Activated CD4-positive, alpha-beta T cell treated with anti-CD3 and anti-CD28 coated beads, Interleukin-2, Interleukin-4, amounts not matched to agents 100 ng/mL and 50 ng/mL, durations not matched to agents 16 hours and 8 hours (primary cell): ENCODE measurements around the gene NAV2.

Experiments used
- DNase-seq: peaks from one replicate; pipeline ENCODE4 v3.0.0-alpha.2; 2020; ENCODE audit warnings: low spot score

NAV2 gene

DNA sequence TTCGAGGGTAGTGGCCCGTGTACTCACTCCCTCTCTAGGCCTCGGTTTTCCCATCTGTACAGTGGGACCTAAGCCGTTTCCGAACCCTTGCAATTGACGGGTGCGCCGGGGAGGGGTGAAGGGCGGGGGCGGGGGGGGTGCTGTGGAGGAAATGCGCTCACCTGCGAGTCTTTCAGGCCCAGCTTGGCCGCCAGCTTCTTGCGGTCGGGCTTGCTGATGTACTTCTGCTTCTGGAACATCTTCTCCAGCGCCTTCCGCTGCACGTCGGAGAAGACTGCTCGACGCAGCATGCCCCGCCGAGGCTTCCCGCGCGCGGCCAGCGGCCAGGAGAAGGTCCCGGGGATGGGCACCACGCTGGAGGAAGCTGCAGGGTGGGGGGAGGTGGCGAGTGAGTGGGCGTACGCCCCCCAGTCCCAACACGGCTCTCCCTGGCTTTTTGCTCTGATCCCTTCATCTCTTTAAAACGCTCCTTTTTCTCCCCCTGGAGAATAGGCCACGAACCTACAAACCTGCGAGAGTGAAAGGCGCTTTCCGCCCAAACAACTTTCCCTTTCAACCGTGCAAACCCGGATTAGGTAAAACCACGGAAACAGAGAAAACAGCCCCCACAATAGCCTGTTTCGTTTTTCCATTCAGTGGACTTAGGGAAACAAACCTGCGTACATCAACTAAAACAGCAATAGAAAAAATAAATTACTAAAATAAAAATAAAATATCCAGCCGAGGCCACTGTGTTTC, 444.4 kb downstream of the NAV2 start:
- no peak for DNase-seq

DNA sequence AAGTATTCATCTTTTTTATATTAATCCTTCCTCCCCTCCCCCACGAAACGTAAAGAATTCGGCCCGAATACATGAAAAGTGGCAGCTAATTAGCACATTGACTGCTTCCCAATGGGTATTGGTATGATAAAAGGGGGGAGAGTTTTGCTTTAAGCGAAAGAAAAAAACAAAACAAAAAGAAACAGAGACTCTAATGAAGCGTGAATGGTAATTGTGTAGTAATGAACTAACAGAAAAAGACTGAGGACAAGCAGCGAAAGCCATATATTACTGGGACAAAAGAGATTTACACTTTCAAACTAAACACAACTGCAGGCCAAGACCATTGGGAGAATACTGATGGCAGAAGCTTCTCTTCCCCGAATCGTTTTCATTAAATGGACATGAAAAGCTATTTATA, 445.1 kb downstream of the NAV2 start:
- no peak for DNase-seq

DNA sequence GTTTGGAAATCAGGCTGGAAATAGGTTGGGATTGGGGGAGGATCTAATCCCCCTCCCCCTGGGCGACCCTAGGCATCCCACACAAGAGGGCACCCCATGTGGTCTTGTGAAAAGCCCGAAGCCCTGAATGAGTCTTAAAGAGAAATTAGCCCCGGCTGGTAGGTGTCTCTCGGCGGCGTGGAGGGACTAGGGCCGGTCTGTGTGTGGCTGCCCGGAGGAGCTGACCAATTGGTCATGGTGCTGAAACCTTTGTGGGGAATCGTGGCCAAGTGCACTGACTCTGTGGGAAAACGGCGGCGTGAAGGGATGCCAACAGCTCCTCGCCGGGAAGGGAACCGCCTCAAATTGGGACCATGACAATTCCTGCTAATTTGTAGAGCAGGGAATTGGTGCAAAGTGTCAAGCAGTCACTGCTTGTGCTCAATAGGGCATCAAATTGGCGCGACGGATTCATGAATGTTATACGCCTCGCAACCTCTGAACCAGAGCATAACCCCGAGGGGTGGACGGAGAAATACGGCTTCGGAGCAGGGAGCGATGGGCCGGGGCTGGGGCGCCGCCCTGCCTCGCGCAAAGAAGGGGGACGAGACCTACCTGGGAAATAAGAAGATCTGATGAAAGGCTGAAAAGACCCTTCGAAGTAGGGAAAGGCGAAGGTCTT, 446.1 kb downstream of the NAV2 start:
- DNase-seq: no peak

DNA sequence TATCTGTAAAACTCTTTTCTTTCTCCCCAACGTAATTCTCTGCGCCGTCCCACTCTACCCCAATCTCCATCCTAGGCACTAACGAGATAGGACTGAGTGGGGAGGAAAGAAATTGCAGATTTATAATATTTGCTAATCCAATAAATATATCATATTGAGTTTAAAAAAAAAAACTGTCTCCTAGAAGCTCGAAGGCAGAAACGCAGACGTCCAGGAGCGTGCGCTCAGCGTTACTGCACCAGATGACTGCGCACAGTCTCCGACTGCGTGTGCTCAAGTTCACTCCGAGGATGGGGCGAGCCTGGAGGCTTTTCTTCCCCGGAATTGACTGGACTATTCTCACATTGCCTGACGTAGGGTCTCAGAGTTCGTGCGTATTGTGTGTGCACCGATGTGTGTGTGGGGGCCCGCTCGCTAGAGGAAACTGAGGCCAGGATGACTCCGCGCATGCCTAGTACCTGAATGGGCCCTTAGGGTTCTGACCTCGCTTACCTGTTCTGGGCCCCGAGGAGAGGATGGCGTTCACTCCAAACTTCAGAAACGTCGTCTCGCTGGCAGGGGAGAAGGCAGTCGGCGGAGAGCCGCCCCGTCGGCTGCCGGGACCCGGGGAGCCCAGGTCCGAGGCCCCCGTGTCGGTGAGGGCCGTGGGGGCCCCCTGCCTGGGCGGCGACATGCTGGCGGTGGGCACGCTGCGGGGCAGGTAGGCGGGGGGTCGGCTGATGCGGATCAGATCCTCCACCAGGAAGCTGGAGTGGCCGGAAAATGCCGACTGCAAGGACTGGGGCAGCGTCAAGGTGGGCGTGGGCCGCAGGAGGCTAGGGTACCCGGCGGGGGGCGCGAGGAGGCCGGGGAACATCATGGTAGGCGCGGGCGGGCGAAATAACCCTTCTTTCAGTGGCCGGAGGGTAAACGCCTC, 447.1 kb downstream of the NAV2 start:
- no peak for DNase-seq

DNA sequence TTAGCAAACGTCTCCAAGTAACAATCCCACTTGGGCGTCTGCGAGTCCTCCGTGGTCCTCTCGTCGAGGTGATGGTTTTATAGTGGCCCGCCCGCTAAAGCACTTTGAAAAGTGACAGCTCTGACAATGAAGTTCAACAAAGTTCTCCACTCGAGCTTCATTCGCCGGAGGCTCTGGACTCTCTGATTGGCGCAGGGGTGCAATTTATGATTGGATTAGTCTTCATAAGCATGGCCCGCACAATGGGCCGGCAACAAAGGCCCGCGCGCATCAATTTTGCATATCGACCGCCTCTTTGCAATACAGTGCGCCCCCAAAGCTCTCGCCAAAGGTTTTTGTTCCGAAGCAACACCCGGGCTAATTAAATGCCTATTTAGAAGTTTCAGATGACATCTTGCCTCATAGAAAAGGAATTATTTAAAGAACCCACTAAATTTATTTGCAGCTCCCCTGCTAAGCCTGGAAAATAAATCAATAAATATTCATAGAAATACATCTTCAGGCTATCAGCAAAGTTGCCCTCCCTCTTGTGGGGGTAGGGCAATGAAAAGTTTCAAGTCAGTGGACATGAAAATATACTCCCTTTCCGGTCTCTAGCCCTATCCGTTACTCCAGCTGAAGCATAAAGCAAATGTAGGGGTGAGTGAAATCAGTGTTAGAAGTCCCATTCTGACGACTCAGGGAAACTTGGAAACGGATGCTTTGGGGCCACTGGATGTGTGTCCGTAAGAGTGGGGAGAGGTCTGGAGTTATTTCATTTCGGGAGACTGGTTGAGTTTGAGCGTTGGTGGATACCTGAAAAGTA, 448.0 kb downstream of the NAV2 start, which contains the start of gene DBX1:
Gene DBX1 (minus strand): TSS at position 51 of the 805 bp plus-strand sequence. CDS start 151 bp downstream, outside the sequence.
- DNase-seq: no peak

DNA sequence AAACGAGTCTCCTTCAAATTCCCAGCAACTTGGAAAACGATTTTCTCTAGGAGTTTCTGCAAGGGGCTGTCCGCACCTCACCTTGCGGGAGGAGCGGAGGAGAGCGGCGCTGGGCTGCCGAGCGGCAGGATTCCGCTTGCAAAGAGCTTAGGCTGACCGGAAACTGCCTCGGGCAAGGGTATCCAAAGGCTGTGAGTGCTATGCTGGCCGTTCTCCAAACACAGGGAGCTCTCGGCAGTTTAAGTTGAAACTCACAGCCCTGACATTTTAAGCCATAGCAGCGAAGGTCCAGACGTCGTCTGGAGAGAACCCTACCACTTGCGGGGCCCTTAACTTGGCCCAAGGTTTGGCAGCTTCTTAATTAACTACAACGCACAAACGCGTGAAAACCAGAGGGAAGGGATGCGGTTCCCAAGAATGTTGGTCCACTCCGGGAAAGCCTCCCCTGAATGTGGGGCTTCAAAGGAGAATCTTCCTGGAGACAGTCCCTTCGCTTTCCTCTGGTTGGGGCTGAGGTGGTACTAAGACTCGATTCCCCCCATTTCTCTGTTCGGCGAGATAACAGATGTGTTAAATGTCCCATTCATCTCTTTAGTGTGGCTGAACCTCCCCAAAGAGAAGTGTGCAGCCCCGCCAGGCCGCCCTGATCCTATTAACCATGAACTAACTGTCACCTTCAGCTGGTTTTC, 448.7 kb downstream of the NAV2 start:
- DNase-seq: no peak

DNA sequence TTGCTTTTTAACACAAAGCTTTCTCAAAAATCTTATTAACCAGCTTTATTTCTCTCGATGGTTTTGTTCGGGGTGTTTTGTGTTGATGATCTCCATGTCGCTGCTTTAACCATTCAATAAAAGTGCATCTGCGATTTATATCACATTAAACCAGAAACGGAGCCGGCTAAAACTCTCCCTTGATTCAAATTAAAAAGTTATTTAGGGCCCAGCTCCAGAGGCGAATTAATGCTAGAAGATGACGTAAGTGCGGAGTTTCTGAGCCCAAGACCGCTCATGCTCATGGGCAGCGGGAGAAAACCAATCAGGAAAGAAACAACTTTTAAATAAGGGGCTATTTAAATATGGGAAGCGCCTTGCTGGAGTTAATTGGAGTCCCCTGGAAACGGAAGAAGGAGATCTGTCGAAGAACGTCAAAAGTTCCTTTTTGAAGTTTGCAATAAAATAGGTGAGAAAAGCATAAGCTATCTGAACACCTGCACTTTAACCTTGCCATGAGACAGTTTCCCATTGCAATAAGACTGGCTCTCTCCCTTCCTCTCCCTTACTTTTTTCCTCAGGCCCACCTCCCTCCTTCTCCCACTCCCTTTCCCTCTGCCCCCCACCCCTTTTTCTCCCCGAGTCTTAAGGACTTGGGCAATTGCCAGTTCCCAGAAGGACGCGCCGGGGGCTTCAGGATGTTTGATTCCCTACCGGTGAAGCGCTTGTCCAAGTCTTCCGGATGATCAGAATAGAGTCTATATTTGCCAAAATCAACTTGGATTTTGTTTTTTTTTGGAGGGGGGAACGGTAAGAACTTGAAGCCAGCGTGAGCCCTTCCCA, 449.5 kb downstream of the NAV2 start:
- DNase-seq: no peak

DNA sequence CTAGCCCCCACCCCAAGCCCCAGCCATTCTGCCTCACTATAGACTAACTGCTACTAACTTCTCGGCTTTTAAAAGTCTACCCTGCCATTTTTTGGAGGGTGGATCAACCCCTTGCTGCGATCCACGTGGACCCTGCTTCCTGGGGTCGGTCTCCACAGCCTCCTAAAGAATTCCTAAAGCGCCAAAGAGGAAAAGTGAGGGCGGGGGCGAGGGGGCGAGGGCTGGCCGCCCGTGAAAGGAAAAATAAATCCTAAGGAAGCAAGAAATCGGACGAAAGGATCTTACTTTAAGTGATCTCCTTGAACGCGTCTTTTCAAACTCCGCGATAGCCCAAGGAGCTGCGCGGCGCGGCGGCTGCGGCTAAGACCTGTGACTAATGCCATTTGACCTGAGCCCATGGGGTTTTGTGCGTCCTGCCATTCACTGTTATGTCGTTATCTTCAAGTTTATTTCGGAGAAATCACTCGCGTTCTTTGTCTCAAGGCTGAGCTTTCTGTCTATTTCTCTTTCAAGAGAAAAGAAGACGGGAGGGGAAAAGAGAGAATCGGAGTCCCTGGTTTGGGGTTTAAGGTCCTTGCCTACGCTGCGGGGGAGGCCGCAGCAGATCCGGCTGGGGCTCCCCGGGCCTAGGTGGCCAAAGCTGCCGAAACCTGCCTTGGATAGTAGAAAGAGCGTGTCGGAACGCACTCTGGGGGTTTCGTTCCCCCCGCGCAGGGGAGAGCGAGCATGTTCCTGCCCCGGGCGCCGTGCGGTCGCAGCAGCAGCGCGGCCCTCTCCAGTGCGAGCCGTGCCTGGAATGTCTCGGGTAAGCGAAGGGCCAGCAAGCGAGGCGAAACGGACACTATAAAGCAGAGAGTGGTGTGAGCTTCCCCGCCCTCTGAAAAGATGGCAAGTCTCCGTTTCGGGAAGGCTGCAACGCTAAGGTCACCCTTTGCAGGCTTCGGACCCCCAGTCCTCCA, 450.5 kb downstream of the NAV2 start:
- DNase-seq: no peak

DNA sequence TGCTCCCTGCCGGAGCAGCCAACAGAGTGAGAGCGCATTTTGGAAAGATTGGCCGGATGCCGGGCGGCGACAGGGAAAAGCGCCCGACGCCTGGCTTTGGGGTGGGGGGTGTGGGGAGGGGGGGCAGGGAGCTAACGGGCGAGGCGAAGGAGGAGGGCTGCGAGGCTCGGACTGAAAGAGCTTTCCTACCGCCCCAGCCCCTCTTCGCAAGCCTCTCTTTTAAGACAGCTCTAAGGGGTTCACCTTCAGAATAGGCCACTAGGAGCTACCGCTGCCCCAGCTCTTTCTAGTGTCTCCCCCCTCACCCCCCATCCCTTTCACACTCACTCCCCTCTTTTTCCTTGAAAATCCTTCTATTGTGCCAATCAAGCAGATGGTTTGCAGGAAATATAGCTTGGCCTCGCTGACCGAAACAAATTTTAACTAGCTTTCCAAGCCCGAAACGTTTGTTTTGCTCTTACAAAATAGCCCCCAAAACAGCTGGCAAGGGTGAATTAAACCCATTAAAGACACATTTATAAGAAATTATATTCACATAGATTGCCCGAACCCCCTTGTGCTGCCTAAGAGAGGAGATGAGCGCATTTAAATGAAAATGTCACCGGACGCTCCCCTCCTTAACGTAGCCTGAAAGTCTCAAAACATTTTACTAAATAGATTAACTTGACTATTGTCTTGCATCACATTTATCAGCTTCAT, 451.3 kb downstream of the NAV2 start:
- DNase-seq: no peak
